ENCODE measurements around the gene CSN3.

Gene CSN3

DNA sequence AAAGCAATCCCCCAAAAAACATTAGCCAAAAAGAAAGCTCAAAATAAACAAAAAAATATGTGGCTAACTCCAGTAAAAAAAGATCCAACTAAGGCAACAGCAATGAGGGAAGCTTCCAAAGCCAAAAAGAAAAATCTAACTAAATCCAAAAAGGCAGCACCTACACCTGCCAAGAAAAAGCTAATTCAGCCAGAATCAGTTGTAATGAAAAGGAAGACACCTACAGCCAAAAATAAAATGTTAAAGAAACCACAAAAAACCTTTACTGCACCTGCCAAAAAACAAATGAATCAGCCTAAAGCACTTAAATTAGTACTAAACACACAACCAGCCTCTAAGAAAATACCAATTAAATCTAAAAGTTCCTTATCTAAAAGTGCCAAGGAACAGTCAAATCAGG is 55.2 kb downstream of the CSN3 start:
- DNase-seq: no peak

DNA sequence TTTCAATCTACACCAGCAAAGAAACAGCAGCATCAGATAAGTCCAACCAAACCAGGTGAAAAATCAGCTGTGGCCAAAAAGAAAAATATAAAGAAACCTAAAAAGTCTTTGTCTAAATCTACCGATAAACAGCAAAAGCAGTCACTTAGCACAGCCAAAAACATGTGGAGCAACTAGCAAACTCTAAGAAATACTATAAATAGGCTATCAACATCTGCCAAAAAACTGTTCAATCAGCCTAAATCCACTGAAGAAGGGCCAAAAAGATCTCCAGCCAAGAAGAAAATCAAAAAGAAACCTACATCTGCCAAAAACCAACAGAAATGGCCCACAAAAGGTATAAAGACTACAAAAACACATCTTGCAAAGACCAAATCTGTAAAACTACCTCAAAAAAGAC is 55.7 kb downstream of the CSN3 start:
- DNase-seq: no peak

DNA sequence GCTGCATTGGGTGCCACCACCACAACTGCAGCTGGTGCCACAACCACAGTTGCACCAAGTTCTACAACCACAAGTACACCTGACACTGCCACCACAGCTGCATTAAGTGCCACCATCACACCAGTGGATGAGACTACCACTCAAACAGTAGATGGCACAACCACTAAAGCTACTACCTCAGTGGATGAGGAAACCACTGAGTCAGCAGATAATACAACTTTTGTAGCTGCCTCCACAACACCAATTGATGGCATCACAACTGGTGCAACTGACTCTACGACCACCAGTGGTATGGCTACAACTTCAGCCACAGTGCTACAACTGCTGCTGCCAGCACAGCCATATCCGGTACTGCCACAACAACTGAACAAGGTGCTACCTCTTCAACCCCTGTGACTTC is 57.2 kb downstream of the CSN3 start:
- DNase-seq: no peak

DNA sequence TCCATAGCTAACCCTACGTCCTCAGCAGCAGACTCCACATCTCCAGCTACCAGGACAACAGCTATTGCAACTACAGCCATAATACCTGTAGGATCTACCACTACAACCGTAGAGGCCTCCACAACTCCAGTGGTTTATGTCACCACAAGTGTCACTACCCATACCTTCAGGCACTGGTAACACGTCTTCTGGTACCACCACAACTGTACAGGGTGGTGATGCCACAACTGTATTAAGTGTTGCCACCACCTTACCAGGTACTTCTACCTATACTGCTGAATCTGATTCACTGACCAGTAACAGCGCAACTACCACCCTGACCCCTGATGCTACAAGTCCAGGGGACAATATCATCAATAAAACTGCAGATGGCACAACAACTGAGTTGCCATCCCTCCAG is 57.8 kb downstream of the CSN3 start:
- DNase-seq: no peak

Measured in effector CD8-positive, alpha-beta T cell (primary cell).